ENCODE results near the gene TSPAN8. TPM values are rescaled to one million over a fixed set of nuclear protein-coding genes. Genes with fewer than 3 reads are reported as not detected.

Gene TSPAN8
- total RNA-seq, 4 donors from 2014 or later: 4.7 to 36.3 (median 12.1) TPM

DNA sequence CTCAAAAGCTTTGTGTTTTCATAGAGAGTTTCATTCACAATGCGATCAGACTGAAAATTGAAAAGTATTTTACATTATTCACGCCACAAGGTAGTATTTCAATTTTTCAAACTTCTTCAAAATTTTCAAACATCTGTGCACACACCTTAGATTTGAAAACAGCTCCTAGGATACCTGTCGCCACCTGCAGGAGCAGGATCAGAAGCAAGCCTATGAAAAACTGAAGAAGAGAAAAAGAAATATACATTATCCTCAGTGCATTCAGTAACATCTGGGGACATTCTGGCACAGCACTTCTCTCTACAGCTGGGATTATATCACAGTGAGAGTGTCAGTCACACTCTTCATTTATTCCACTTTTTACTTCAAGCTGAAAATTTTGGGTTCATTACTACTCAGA, 19.8 kb downstream of the TSPAN8 start:
- TF ChIP-seq, protein P1, sequence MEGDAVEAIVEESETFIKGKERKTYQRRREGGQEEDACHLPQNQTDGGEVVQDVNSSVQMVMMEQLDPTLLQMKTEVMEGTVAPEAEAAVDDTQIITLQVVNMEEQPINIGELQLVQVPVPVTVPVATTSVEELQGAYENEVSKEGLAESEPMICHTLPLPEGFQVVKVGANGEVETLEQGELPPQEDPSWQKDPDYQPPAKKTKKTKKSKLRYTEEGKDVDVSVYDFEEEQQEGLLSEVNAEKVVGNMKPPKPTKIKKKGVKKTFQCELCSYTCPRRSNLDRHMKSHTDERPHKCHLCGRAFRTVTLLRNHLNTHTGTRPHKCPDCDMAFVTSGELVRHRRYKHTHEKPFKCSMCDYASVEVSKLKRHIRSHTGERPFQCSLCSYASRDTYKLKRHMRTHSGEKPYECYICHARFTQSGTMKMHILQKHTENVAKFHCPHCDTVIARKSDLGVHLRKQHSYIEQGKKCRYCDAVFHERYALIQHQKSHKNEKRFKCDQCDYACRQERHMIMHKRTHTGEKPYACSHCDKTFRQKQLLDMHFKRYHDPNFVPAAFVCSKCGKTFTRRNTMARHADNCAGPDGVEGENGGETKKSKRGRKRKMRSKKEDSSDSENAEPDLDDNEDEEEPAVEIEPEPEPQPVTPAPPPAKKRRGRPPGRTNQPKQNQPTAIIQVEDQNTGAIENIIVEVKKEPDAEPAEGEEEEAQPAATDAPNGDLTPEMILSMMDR (IDR thresholded peaks at IDR 0.05; ENCODE audit: low read depth): no peak

DNA sequence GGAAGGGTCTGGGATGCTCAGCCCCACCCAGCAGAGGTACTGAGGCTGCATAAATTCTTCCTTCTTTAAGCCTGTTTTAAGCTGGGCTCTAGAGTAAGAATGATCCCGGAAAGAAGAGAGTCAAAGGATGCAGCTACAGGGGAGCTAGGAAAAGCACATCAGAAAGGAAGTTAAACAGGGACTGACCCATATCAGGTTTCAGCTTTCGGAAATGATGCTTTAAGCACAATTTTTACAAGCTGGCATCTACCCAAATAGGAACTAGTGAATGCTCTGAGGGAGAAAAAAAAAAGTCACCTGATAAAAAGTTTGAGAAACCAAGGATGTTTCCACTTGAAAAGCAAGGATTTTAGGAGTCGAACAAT, 22.0 kb downstream of the TSPAN8 start:
- TF ChIP-seq, protein P1 (IDR thresholded peaks at IDR 0.05; ENCODE audit: low read depth): no peak

DNA sequence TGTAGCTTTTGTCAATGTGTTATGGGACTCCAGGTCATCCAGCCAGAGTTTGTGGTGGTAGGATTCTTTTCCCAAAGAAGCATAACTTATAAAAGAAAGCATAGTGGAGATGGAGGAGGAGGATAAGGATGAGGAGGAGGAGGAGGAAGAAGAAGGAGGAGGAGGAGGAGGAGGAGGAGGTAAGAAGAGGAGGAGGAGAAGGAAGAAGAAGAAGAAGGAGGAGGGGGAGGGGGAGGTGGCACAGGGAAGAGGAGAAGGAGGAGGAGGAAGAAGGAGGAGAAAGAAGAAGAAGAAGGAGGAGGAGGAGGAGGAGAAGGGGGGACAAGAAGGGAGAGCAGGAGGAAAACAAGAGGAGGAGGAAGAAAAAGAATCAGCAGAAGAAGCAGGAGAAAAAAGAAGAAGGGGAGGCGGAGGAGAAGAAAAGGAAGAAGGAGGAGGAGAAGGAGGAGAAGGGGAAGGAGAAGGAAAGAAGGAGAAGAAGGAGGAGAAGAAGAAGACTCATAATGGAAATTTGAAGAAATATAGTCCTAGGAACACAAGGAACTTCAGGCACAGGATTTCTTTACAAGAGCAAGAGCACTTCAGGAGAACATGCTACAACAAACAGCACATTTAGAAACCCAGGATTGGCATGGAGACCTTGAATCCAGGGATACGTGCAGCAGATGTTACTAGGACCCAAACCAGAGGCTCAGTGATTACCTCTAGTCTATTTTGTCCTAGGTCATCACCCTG, 22.6 kb downstream of the TSPAN8 start:
- TF ChIP-seq, protein P1 (IDR thresholded peaks at IDR 0.05; ENCODE audit: low read depth): no peak

DNA sequence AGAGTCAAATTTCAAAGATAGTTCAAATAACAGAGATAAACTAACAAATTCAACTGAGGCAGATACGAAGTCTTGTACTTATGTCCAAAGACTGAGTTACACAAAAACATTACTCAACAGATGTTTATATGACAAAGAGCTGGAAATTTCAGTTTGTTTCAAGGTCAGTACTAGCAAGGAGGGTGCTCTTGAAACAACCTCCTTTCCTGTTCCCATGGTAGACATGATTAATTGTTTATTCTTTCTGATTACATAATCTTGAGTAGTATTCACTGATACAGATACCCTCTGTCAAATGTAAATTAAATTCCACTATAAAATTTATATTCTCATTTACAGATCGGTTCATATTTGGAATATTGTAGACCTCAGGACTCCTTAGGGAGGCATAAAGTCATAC, 23.4 kb downstream of the TSPAN8 start:
- TF ChIP-seq, protein P1 (IDR thresholded peaks at IDR 0.05; ENCODE audit: low read depth): no peak

DNA sequence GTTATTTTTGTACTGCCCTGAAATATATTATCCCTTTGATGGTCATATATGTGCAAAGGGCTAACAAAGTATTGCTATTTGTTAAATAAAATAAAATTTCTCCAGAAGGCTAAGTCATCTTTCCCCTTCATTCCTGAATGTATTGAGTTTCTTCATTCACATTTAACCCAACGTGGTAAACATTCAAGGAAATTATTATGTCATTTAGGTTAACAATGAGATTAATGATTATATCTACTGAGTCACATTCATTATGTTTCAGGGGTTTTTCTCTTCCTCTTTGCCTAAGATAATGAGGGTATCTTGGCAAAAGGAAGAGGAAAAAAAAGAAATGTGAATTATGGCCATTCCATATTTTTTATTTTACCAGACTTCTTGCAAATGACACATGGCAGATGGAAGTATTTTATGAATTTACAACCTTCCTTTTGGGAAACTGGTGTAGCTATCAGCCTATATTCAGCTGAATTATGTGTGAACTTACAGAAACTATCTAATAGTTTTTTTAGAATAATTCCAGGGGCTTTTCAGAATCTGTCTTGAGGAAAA, 27.2 kb downstream of the TSPAN8 start:
- TF ChIP-seq, protein P1 (IDR thresholded peaks at IDR 0.05; ENCODE audit: low read depth): no peak

DNA sequence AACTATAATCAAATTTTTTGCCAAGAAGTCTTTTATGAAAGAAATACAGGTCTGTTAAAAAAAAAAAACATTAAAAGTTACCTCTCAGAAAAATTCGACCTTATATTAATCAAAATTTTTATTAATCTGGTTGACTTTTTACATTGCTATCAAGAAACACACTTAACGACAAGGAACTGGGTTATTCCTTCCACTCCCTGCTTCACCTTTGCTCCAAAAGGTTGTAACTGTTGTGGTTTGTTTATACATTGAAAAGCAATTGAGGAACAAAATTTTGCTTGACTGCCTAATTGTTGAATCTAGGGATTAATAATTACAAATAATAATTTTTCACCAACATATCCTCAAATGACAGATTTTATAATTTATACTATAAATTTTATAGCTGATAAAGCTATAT, 28.4 kb downstream of the TSPAN8 start:
- TF ChIP-seq, protein P1 (IDR thresholded peaks at IDR 0.05; ENCODE audit: low read depth): no peak

DNA sequence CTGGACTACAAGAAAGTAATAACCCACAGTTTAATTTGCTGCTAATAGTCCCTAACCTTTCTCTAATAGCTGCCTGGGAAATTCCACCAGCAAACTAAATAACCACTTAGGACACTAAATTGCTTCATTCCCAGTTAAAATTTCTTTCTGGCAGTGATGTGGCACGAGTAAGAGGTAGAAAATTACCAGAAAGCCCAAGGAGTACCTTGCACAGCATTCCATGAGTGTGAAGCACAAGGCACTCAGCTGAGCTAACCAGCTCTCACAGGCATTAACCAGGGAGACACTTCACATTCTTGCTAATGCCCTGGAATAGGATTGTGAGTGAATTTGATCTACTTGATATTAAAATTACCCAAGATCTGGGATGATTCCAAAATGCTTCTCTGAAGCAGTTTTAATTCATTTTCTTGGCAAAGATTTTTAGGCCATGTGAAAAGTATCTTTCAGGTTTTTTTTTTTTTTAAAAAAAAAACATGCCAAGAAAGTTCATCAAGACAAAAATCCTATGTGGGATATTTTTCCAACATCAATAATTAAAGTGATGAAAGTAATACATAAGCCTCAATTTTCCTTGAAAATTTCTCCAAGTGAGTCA, 29.5 kb downstream of the TSPAN8 start:
- TF ChIP-seq, protein P1 (IDR thresholded peaks at IDR 0.05; ENCODE audit: low read depth): no peak

Data from subcutaneous adipose tissue (tissue), 4 donors.